ENCODE data around the gene TUBGCP2.

DNA sequence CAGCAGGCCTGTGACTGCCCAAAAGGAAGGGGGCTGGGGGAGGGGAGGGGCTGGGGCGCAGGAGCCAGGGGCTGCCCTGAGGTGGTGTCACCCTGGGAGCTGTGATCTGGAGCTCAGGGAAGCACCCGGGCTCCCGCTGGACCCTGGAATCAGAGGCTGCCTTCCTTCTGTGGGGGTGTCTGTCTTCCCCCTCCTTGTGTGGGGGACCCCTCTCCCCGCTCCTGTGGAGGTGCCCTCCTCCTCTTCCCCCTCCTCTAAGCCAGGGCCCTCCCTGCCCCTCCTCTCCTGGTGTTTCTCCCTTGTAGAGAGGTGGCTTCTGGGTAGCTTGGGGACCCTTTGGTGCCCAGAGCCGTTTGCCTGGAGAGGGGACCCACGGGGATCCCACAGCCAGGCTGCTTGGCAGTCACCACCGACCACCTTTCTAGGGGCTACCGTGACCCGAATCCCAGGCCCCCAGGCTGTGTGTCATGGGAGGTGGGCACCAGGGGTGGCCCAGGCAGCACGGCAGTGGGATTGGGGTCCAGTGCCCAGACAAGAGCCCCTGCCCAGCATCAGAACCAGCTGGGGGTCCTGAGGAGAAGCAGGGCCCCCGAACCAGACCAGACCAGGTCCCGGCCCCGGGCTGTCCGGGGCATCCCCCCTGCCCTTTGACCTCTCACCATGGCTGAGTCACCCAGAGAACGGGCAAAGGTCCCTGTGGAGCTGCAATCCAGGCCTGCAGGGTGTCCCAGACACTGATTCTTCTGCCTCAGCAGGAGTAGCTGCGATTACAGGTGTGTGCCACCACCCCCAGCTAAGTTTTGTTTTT lies 39.2 kb upstream of the TUBGCP2 start:
- TF ChIP-seq EZH2 (IDR thresholded peaks at IDR 0.05), result no peak
- TF ChIP-seq POLR2AphosphoS5 (IDR thresholded peaks at IDR 0.05; ENCODE audit: borderline replicate concordance, low read depth, low read length), result no peak

Measured in SK-N-MC (cell line).